ENCODE measurements around the gene REN. TPM values are rescaled to one million over a fixed set of nuclear protein-coding genes. Genes with fewer than 3 reads are reported as not detected.

The REN gene
- total and polyA plus RNA-seq, 11 donors: not detected

- Histone ChIP-seq H3K4me3 (peak within 1 kb of the TSS; percentile 42 to 89 (median 70)), H3K4me1 (peaks cover 0 to 27% (median 10%) of the 10 kb centered on the region in 12 donors), H3K9me3 (no peaks in the 10 kb centered on the region), H3K27ac (peak within 1 kb of the TSS in 9 of 12 donors; percentile 20 to 78 (median 64)), H3K36me3 (no peaks in the 10 kb centered on the region), H3K27me3 (peaks cover 0 to 10% (median 0%) of the 10 kb centered on the region in 9 donors)
- no peak for TF ChIP-seq POLR2A (IDR thresholded peaks at IDR 0.05)
- TF ChIP-seq, protein P1, sequence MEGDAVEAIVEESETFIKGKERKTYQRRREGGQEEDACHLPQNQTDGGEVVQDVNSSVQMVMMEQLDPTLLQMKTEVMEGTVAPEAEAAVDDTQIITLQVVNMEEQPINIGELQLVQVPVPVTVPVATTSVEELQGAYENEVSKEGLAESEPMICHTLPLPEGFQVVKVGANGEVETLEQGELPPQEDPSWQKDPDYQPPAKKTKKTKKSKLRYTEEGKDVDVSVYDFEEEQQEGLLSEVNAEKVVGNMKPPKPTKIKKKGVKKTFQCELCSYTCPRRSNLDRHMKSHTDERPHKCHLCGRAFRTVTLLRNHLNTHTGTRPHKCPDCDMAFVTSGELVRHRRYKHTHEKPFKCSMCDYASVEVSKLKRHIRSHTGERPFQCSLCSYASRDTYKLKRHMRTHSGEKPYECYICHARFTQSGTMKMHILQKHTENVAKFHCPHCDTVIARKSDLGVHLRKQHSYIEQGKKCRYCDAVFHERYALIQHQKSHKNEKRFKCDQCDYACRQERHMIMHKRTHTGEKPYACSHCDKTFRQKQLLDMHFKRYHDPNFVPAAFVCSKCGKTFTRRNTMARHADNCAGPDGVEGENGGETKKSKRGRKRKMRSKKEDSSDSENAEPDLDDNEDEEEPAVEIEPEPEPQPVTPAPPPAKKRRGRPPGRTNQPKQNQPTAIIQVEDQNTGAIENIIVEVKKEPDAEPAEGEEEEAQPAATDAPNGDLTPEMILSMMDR (IDR thresholded peaks at IDR 0.05): no peak
- peak; percentile 63 to 73 (median 68) for DNase-seq
- 0 to 6% (median 1%) methylated on average over 9 to 94 of the region's 94 CpGs for WGBS, 4 donors
- ATAC-seq: peak in 3 of 4 donors; percentile 31 to 59 (median 43)
- intact Hi-C loops (cut with DNase I): no loop called here
Measured at GRCh38 chr1:204151552-204152309, 14.4 kb downstream of the REN start, which contains the start of gene ETNK2. Gene ETNK2, minus strand, starts transcription at chr1:204152044. Its CDS starts 192 bp downstream, at chr1:204151852.

DNA sequence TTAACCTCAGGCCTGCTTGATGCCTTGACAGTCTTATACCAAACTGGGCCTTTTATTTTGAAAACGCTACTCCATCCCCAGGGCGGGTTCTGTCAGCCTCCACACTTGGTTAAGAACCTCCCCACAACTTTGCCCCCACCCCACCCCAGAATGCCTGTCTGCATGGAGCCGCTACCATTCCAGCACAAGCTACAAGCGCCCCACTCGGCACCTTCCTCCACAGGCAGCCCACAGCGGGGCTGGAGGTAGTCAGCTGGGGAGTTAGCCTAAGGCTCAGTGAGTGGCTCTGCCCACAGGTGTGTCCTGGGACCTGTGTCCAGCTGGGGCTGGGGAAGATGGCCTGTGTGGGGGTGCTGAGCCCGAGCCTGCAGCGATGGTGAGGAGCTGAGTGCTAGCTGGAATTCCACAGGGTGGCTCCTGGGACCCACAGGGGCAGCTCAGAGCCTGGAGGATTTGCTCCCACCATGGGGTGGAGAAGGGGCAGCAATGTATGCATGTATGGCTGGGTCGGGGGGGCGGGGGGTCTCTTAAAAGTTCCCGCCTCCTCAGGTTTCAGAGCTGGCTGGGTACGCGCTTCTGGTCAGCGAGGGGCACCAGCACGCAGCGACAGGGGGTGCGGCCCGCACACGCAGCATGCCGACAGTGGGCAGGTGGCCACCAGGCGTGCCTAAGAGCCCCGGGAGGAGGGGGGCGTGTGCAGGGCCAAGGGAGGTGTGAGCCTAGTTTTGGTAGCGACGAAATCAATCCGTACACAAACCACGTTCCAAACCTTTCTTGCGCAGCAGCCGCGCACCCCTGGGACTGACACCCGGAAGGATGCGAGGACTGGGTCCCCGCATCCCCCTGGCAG is 15.2 kb downstream of the REN start:
- peak in 2 of 4 donors; percentile 23 to 24 for ATAC-seq
- H3K9me3 ChIP-seq: no peaks in the 10 kb centered on the region
- 30 to 59% (median 32%) methylated on average over 13 to 33 of the region's 33 CpGs for WGBS, 4 donors
- no peaks in the 10 kb centered on the region for H3K36me3 ChIP-seq
- no peak for DNase-seq
- peaks cover 0 to 10% (median 0%) of the 10 kb centered on the region in 9 donors for H3K27me3 ChIP-seq
- TF ChIP-seq POLR2A (IDR thresholded peaks at IDR 0.05): no peak
- H3K27ac ChIP-seq: peak overlapping the region in 9 of 12 donors; percentile 20 to 78 (median 64)
- intact Hi-C loops (cut with DNase I): no loop called here
- H3K4me3 ChIP-seq: peak overlapping the region; percentile 42 to 89 (median 70)
- H3K4me1 ChIP-seq: peaks cover 0 to 27% (median 10%) of the 10 kb centered on the region in 12 donors

DNA sequence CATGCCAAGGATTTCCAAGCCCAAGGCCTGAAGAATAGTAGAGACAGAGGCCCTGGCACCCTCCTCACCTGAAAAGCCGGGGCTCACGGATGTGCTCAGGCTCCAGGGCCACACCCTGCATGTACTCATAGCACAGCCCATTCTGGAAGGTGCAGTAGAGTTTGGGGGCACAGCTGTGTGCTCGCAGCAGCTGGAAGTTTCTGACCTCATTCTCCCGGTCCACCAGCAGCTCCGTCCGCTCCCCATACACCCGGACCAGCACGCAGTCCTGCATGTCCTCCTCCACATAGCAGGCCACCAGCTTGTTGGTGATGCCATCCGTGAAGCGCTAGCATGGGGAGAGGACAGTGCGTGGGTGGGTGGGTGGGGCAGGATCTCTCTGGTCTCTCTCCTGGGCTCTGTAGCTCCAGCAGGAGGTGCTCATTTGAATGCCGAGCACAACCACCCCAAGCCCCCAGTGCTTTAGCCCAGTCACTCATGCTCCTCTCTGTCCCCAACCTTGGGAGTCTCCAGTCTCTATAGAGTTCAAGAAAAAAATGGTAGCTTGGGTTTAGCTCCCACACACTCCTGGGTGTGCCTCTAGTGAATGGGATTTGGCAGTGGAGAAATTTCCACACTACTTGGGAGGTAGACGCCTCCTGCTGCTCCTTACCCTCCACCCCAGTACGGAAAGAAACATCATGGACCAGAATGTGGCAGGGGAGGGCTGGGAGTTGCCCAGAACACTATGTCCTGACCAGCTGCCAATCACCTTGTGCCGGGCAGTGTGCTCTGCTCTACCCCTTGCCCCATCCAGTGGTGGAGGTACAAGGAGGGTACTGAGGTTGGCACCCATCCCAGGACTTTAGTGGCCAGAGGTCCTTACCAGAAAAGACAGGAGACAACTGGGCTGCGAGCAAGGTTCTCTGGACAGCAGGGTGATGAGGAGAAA is 16.2 kb downstream of the REN start:
- ATAC-seq (peak; percentile 19 to 49 (median 27)), DNase-seq (peak in 1 of 5 donors; percentile 24)
- Histone ChIP-seq H3K4me3 (no peak overlapping the region), H3K27me3 (peaks cover 0 to 10% (median 0%) of the 10 kb centered on the region in 9 donors), H3K4me1 (peaks cover 0 to 27% (median 10%) of the 10 kb centered on the region in 12 donors), H3K9me3 (no peaks in the 10 kb centered on the region), H3K36me3 (no peaks in the 10 kb centered on the region), H3K27ac (peak overlapping the region in 1 of 12 donors; percentile 66)
- intact Hi-C loops (cut with DNase I): no loop called here
- 77 to 84% (median 82%) methylated on average over 16 of the region's 16 CpGs for WGBS, 4 donors
- TF ChIP-seq, protein P1 (IDR thresholded peaks at IDR 0.05): no peak
- TF ChIP-seq POLR2A (IDR thresholded peaks at IDR 0.05): no peak

- no peak for ATAC-seq
- intact Hi-C loops (cut with DNase I): no loop called here
- WGBS, 4 donors: 68 to 83% (median 75%) methylated on average over 2 of the region's 2 CpGs
Measured at GRCh38 chr1:204149107-204149506, 17.0 kb downstream of the REN start.

More at GRCh38 chr1:204149107-204149506, 17.0 kb downstream of the REN start:
- peaks cover 0 to 10% (median 0%) of the 10 kb centered on the region in 9 donors for H3K27me3 ChIP-seq
- no peak overlapping the region for H3K27ac ChIP-seq
- TF ChIP-seq, protein P1 (IDR thresholded peaks at IDR 0.05): no peak
- TF ChIP-seq POLR2A (IDR thresholded peaks at IDR 0.05): no peak
- no peak for DNase-seq
- peaks cover 0 to 27% (median 10%) of the 10 kb centered on the region in 12 donors for H3K4me1 ChIP-seq
- no peak overlapping the region for H3K4me3 ChIP-seq
- H3K36me3 ChIP-seq: no peaks in the 10 kb centered on the region
- H3K9me3 ChIP-seq: no peaks in the 10 kb centered on the region

Data from heart left ventricle (tissue), 16 donors.